ENCODE results near the gene NAGS. TPM values are rescaled to one million over a fixed set of nuclear protein-coding genes. Genes with fewer than 3 reads are reported as not detected.

NAGS gene
- total RNA-seq, 3 donors from 2014 or later, result 0.16 to 5.2 (median 4.7) TPM

DNA sequence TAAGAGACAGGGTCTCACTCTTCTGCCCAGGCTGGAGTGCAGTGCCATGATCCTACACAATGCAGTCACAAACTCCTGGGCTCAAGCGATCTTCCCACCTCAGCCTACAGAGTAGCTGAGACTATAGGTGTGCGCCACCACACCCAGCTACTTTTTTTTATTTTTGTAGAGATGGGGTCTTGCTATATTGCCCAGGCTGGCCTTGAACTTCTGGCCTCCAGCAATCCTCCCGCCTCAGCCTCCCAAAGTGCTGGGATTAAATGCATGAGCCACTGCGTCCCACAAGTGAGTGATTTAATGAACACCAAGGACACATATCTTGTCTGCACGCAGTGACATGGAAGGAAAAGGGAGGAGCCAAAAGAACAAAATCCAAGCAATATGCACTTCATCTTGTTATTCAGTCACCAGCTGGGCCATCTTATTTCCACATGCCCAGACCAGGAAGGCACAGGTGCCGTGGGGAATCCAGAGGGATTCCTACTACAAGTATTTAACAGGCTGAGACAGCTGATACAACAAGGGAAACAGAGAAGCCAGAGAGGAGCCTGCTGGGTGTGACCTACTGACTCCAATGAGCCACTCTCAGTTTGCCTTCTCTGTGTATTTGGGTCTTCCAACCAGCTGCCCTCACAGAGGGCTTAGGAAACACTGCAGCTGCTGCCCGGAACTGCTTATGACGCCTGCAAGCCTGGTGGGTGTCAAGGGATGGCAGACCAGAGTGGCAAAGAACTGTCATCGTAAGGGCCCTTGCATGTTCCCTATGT is 45.1 kb downstream of the NAGS start:
- Histone ChIP-seq H3K27ac (no peak overlapping the region), H3K36me3 (no peaks in the 10 kb centered on the region), H3K4me3 (no peak overlapping the region), H3K4me1 (no peaks in the 10 kb centered on the region), H3K9me3 (no peaks in the 10 kb centered on the region), H3K27me3 (no peaks in the 10 kb centered on the region)
- DNase-seq (ENCODE audit: low spot score in 2 of 2), result no peak
- TF ChIP-seq CTCF (IDR thresholded peaks at IDR 0.05) (no peak), POLR2AphosphoS5 (IDR thresholded peaks at IDR 0.05) (no peak), POLR2A (IDR thresholded peaks at IDR 0.05) (no peak)
- intact Hi-C loops (cut with DNase I; ENCODE audit: low total_unique reads), result no loop called here

DNA sequence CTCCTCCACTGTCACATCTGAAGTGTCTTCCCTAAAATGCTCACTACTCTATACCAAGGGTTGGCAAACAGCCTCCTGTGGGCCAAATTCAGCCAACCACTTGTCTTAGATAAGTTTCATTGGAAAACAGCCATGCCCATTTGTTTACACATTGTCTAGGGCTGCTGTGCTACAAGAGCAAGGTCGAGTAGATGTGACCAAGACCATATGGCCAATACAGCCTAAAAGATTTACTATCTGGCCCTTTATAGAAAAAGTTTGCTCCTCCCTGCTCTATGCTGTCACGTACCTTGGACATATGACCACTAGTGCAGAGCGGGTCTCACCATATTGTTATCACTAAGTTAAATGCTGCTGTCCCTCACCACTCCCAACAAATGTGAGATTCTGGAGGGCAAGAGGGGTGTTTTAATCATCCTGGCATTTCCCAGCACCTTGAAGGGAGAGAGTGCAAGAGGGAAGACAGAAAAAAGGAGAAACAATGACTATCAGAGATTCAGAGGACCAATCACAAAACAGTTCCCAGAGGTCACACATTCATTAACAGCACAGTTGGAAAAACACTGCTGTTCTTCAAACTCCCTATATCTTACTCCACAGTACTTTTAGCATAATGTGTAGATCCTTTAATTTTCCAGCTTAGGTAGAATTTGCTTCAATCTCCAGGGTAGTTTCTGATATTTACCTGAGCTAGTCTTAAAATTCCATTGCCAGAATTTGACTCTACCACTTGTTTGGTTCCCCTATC is 48.9 kb downstream of the NAGS start:
- Histone ChIP-seq H3K27me3 (no peaks in the 10 kb centered on the region), H3K27ac (no peak overlapping the region), H3K4me1 (no peaks in the 10 kb centered on the region), H3K9me3 (no peaks in the 10 kb centered on the region), H3K36me3 (no peaks in the 10 kb centered on the region), H3K4me3 (no peak overlapping the region)
- intact Hi-C loops (cut with DNase I; ENCODE audit: low total_unique reads), result no loop called here
- no peak for DNase-seq (ENCODE audit: low spot score in 2 of 2)
- TF ChIP-seq POLR2AphosphoS5 (IDR thresholded peaks at IDR 0.05) (no peak), CTCF (IDR thresholded peaks at IDR 0.05) (no peak), POLR2A (IDR thresholded peaks at IDR 0.05) (no peak)

Other genes with a start within 250 kb of the NAGS start
- gene SOST, start 245.8 kb upstream of the NAGS start, total RNA-seq, result not detected
- gene DUSP3, start 225.6 kb upstream of the NAGS start, total RNA-seq, result 10 to 100 TPM; 51.5 to 74.9 (median 62.6) TPM
- under 1 TPM in 1 of 3 donors, not detected in 2; 0.16 TPM for gene CFAP97D1, start 224.2 kb upstream of the NAGS start, total RNA-seq
- 10 to 100 TPM; 24.2 to 26.3 (median 26.2) TPM for gene MPP3, start 171.5 kb upstream of the NAGS start, total RNA-seq
- 10 to 100 TPM; 17.9 to 69.2 (median 51.0) TPM for gene CD300LG, start 157.4 kb upstream of the NAGS start, total RNA-seq
- 1 to 10 TPM; 2.6 to 7.9 (median 3.9) TPM for gene MPP2, start 97.1 kb upstream of the NAGS start, total RNA-seq
- not detected for gene PPY, start 62.1 kb upstream of the NAGS start, total RNA-seq
- under 1 TPM in 2 of 3 donors, not detected in 1; 0.88 to 0.98 TPM for gene PYY, start 50.7 kb upstream of the NAGS start, total RNA-seq
- gene TMEM101, start 10.3 kb downstream of the NAGS start, total RNA-seq, result 10 to 100 TPM; 28.6 to 80.8 (median 41.0) TPM
- gene LSM12, start 62.0 kb downstream of the NAGS start, total RNA-seq, result 10 to 100 TPM; 36.8 to 45.4 (median 43.6) TPM
- 10 to 100 TPM; 34.7 to 39.8 (median 35.4) TPM for gene G6PC3, start 66.1 kb downstream of the NAGS start, total RNA-seq
- gene HDAC5, start 119.0 kb downstream of the NAGS start, total RNA-seq, result 10 to 100 TPM; 66.5 to 79.3 (median 75.4) TPM
- gene HROB, start 137.3 kb downstream of the NAGS start, total RNA-seq, result 1 to 10 TPM; 1.2 to 2.1 (median 1.6) TPM
- gene ASB16, start 166.1 kb downstream of the NAGS start, total RNA-seq, result under 1 TPM in 2 of 3 donors, not detected in 1; 0.29 to 0.33 TPM
- 10 to 100 TPM; 36.0 to 52.0 (median 40.6) TPM for gene TMUB2, start 182.3 kb downstream of the NAGS start, total RNA-seq
- gene ATXN7L3, start 195.3 kb downstream of the NAGS start, total RNA-seq, result 10 to 100 TPM; 34.7 to 45.8 (median 38.3) TPM
- gene UBTF, start 215.1 kb downstream of the NAGS start, total RNA-seq, result 10 to 100 TPM; 50.1 to 65.1 (median 60.6) TPM

Measured in breast epithelium (tissue), 4 donors.